ENCODE results near the gene STAT5B. TPM values are rescaled to one million over a fixed set of nuclear protein-coding genes. Genes with fewer than 3 reads are reported as not detected.

STAT5B gene
- total RNA-seq, 2 experiments from 2014 or later: 128 to 129 TPM

GRCh38 chr17:42289611-42290181, 13.5 kb upstream of the STAT5B start:
- H3K36me3 Mint-ChIP-seq (ENCODE audit: low read depth): peaks cover 55% of the 10 kb centered on the region
- peak; percentile 9 for ATAC-seq
- intact Hi-C loops (cut with micrococcal nuclease): loop anchor here (2.0 kb wide), 1 partner anchor 21 kb away; no protein-coding TSS in a partner anchor
- no peaks in the 10 kb centered on the region for H3K9me3 Mint-ChIP-seq
- DNase-seq: peak; percentile 82
- peak overlapping the region; percentile 92 for H3K27ac Mint-ChIP-seq
- peaks cover 50% of the 10 kb centered on the region for H3K4me1 Mint-ChIP-seq (ENCODE audit: low read depth)
- H3K27me3 Mint-ChIP-seq: no peaks in the 10 kb centered on the region
- CTCF ChIA-PET: interaction anchor here (0.7 to 3.2 kb wide), 11 partner anchors 10 to 116 kb away, joined by 3 to 32 read pairs (median 4); no protein-coding TSS in a partner anchor
- no peak for TF ChIP-seq CTCF (IDR thresholded peaks at IDR 0.05)
- POLR2A ChIA-PET: interaction anchor here (0.7 to 10.6 kb wide), 15 partner anchors 9 to 124 kb away, joined by 3 to 136 read pairs (median 6); partner anchors contain the start of genes KCNH4, STAT3 and STAT5B
- peak overlapping the region; percentile 80 for H3K4me3 Mint-ChIP-seq

- H3K27me3 Mint-ChIP-seq: no peaks in the 10 kb centered on the region
- peak overlapping the region; percentile 80 for H3K4me3 Mint-ChIP-seq
- H3K27ac Mint-ChIP-seq: peak overlapping the region; percentile 92
- H3K9me3 Mint-ChIP-seq: no peaks in the 10 kb centered on the region
- TF ChIP-seq CTCF (IDR thresholded peaks at IDR 0.05): no peak
- peak; percentile 72 for DNase-seq
- intact Hi-C loops (cut with micrococcal nuclease): loop anchor here (2.0 kb wide), 1 partner anchor 22 kb away; no protein-coding TSS in a partner anchor
- POLR2A ChIA-PET: interaction anchor here (0.7 to 10.6 kb wide), 20 partner anchors 10 to 123 kb away, joined by 3 to 136 read pairs (median 4); partner anchors contain the start of genes GHDC, KCNH4, STAT3 and STAT5B
- H3K36me3 Mint-ChIP-seq (ENCODE audit: low read depth): peaks cover 51% of the 10 kb centered on the region
- H3K4me1 Mint-ChIP-seq (ENCODE audit: low read depth): peaks cover 50% of the 10 kb centered on the region
- CTCF ChIA-PET: interaction anchor here (0.7 to 3.2 kb wide), 11 partner anchors 9 to 117 kb away, joined by 3 to 32 read pairs (median 4); no protein-coding TSS in a partner anchor
- peak; percentile 32 for ATAC-seq
Measured at GRCh38 chr17:42288803-42289610, 12.8 kb upstream of the STAT5B start.

- no peak for TF ChIP-seq CTCF (IDR thresholded peaks at IDR 0.05)
- CTCF ChIA-PET: interaction anchor here (0.8 to 3.2 kb wide), 10 partner anchors 11 to 118 kb away, joined by 3 to 32 read pairs (median 4); partner anchors contain the start of gene STAT5B
- Mint-ChIP-seq H3K4me3 (peak within 1 kb of the TSS; percentile 84), H3K4me1 (ENCODE audit: low read depth) (peaks cover 53% of the 10 kb centered on the region), H3K27me3 (no peaks in the 10 kb centered on the region), H3K36me3 (ENCODE audit: low read depth) (peaks cover 49% of the 10 kb centered on the region), H3K9me3 (no peaks in the 10 kb centered on the region), H3K27ac (peak within 1 kb of the TSS; percentile 94)
- POLR2A ChIA-PET: interaction anchor here (0.6 to 10.6 kb wide), 19 partner anchors 9 to 389 kb away, joined by 3 to 136 read pairs (median 4); partner anchors contain the start of genes GHDC, STAT3 and STAT5B
- DNase-seq (peak; percentile 90), ATAC-seq (peak; percentile 76)
- intact Hi-C loops (cut with micrococcal nuclease): loop anchor here (2.0 kb wide), 1 partner anchor 23 kb away; no protein-coding TSS in a partner anchor
Measured at GRCh38 chr17:42287977-42288802, 12.0 kb upstream of the STAT5B start, which contains the start of gene STAT5A. TSS of gene STAT5A (plus strand) at chr17:42288498. CDS start at chr17:42289412, 914 bp downstream.

- POLR2A ChIA-PET: interaction anchor here (0.6 to 10.6 kb wide), 12 partner anchors 8 to 390 kb away, joined by 3 to 136 read pairs (median 4); partner anchors contain the start of genes GHDC, STAT3 and STAT5B
- Mint-ChIP-seq H3K36me3 (ENCODE audit: low read depth) (peaks cover 48% of the 10 kb centered on the region), H3K4me3 (peak overlapping the region; percentile 84), H3K27me3 (no peaks in the 10 kb centered on the region), H3K4me1 (ENCODE audit: low read depth) (peaks cover 58% of the 10 kb centered on the region), H3K9me3 (no peaks in the 10 kb centered on the region), H3K27ac (peak overlapping the region; percentile 94)
- DNase-seq (peak; percentile 77), ATAC-seq (peak; percentile 40)
- intact Hi-C loops (cut with micrococcal nuclease): no loop called here
- no peak for TF ChIP-seq CTCF (IDR thresholded peaks at IDR 0.05)
- CTCF ChIA-PET: interaction anchor here (0.8 to 3.2 kb wide), 8 partner anchors 10 to 115 kb away, joined by 3 to 32 read pairs (median 4); partner anchors contain the start of gene STAT5B
Measured at GRCh38 chr17:42287305-42287976, 11.2 kb upstream of the STAT5B start.

Data from activated CD8-positive, alpha-beta T cell treated with anti-CD3 and anti-CD28 coated beads for 36 hours (primary cell).